HCT116 (cell line): ENCODE data around the gene SGMS1. TPM values are rescaled to one million over a fixed set of nuclear protein-coding genes. Genes with fewer than 3 reads are reported as not detected.
A peak's percentile ranks its signal among the peaks of the same experiment; 100 is the strongest.
"Not testable (repeated sequence)": the region's sequence is repeated elsewhere in the genome, so short reads cannot be mapped to it uniquely, and the experiment has no call there.

Source experiments
- ATAC-seq: fragments of 200-7000 bp; cut with Tn5 transposase; 2 replicates; pipeline ENCODE4 v1.9.1; 2020; ENCODE audit warnings: mild to moderate bottlenecking, moderate library complexity
- Bru-seq: library from RNA; stranded (reverse); fragments of 400-500 nt; gene quantifications from one replicate; lab custom pipeline; 2021; lab: Mats Ljungman, UMichigan
- BruChase-seq, 2 experiments: library from RNA; stranded (reverse); fragments of 400-500 nt; gene quantifications; one replicate each; lab custom pipeline; 2021; lab: Mats Ljungman, UMichigan
- BruUV-seq: library from RNA; stranded (reverse); fragments of 400-500 nt; replicated peaks from 2 replicates; lab custom pipeline; 2021; lab: Mats Ljungman, UMichigan
- CTCF ChIA-PET: fragments of 300-600 bp; sonication (Branson Sonifier 250); formaldehyde crosslinking; loops from one replicate; lab custom pipeline; 2021; ENCODE audit warnings: antibody characterized with exemption; lab: Charles Lee
- POLR2A ChIA-PET: fragments of 300-600, 350-600 bp; sonication (Branson Sonifier 250); formaldehyde crosslinking; loops from one replicate; lab custom pipeline; 2021; ENCODE audit warnings: antibody characterized with exemption; lab: Charles Lee
- RAD21 ChIA-PET, 2 experiments: fragments of 300-600 bp; sonication (Branson Sonifier 250); formaldehyde crosslinking; loops; one replicate each; lab custom pipeline; 2023; ENCODE audit warnings: low total read pairs in 2 of 2; ENCODE audit not compliant: uncharacterized antibody in 2 of 2, unreplicated experiment in 2 of 2, low non-redundant PET in 1 of 2; lab: Charles Lee
- DNase-seq: peaks from one replicate; pipeline ENCODE4 v3.0.0-alpha.2; 2010; ENCODE audit warnings: low read depth, low spot score
- H2AFZ ChIP-seq: fragments of 200-600 bp; shearing (Covaris generic), sonication (generic); 2 replicates; pipeline ENCODE4 v1.6.1; 2017; ENCODE audit warnings: low read depth, mixed run types, mixed read lengths, antibody characterized with exemption, low read length; ENCODE audit not compliant: poor library complexity, severe bottlenecking
- H3K27ac ChIP-seq: 2 replicates; pipeline ENCODE4 v1.5.1; 2012; ENCODE audit warnings: low read depth, low read length
- H3K27me3 ChIP-seq: fragments of 200-600 bp; sonication (generic); 2 replicates; pipeline ENCODE4 v1.6.1; 2016; ENCODE audit warnings: mixed run types, low read length, mixed read lengths; ENCODE audit not compliant: insufficient read depth
- H3K36me3 ChIP-seq, 2 experiments: fragments of 200-500 bp in 1 of 2; fragments of 200-600 bp in 1 of 2; sonication (Bioruptor generic) in 1 of 2; sonication (generic) in 1 of 2; 2 replicates each; pipeline versions ENCODE4 v1.5.1 to v1.6.1; 2014 to 2016; ENCODE audit warnings: low read length in 2 of 2, inconsistent platforms in 1 of 2, mixed read lengths in 1 of 2, mixed run types in 1 of 2; ENCODE audit not compliant: insufficient read depth in 2 of 2, control insufficient read depth in 1 of 2
- H3K4me1 ChIP-seq, 2 experiments: fragments of 200-600 bp in 1 of 2; sonication (generic) in 1 of 2; 2 replicates each; pipeline versions ENCODE4 v1.5.1 to v1.6.1; 2012 to 2017; ENCODE audit warnings: low read length in 2 of 2, inconsistent platforms in 1 of 2, mild to moderate bottlenecking in 1 of 2, mixed read lengths in 1 of 2, mixed run types in 1 of 2, moderate library complexity in 1 of 2; ENCODE audit not compliant: insufficient read depth in 2 of 2, control insufficient read depth in 1 of 2
- H3K4me2 ChIP-seq: fragments of 200-600 bp; sonication (generic); 2 replicates; pipeline ENCODE4 v1.6.1; 2017; ENCODE audit warnings: mixed run types, low read length, mixed read lengths
- H3K4me3 ChIP-seq, 2 experiments: fragments of 200-600 bp in 1 of 2; sonication (generic) in 1 of 2; replicated peaks in 1 of 2; 2 replicates each; pipeline ENCODE4 v1.5.1; 2011 to 2016; ENCODE audit warnings: low read length in 2 of 2, control low read depth in 1 of 2, low read depth in 1 of 2, mild to moderate bottlenecking in 1 of 2, mixed read lengths in 1 of 2, mixed run types in 1 of 2
- H3K79me2 ChIP-seq: fragments of 200-600 bp; sonication (generic); 2 replicates; pipeline ENCODE4 v1.6.1; 2017; ENCODE audit warnings: mild to moderate bottlenecking, mixed run types, low read length, moderate library complexity, mixed read lengths; ENCODE audit not compliant: insufficient read depth
- H3K9ac ChIP-seq: fragments of 200-600 bp; sonication (generic); 2 replicates; pipeline ENCODE4 v1.6.1; 2016; ENCODE audit warnings: low read length, mixed read lengths
- H3K9me2 ChIP-seq: fragments of 200-600 bp; sonication (generic), shearing (Covaris generic); 2 replicates; pipeline ENCODE4 v1.6.1; 2017; ENCODE audit warnings: mixed run types, mild to moderate bottlenecking, moderate library complexity; ENCODE audit not compliant: insufficient read depth
- H3K9me3 ChIP-seq, 2 experiments: fragments of 200-500 bp in 1 of 2; fragments of 200-600 bp in 1 of 2; sonication (Bioruptor generic) in 1 of 2; sonication (generic) in 1 of 2; 2 replicates each; pipeline ENCODE4 v1.6.1; 2014 to 2017; ENCODE audit warnings: low read length in 2 of 2, mixed read lengths in 2 of 2, inconsistent platforms in 1 of 2, low read depth in 1 of 2, mild to moderate bottlenecking in 1 of 2, mixed run types in 1 of 2, moderate library complexity in 1 of 2; ENCODE audit not compliant: control insufficient read depth in 1 of 2, insufficient read depth in 1 of 2
- H4K20me1 ChIP-seq: fragments of 200-600 bp; sonication (generic), shearing (Covaris generic); 2 replicates; pipeline ENCODE4 v1.6.1; 2017; ENCODE audit warnings: mixed run types, mild to moderate bottlenecking, moderate library complexity; ENCODE audit not compliant: insufficient read depth
- EGR1 ChIP-seq: IDR thresholded peaks from 2 replicates; pipeline ENCODE4 v1.6.1; 2012; ENCODE audit warnings: low read depth
- EZH2 ChIP-seq: fragments of 200-600 bp; sonication (generic); IDR thresholded peaks from 2 replicates; pipeline ENCODE4 v1.6.1; 2017; ENCODE audit warnings: antibody characterized with exemption, mixed run types
- FOSL1 ChIP-seq: IDR thresholded peaks from 2 replicates; pipeline ENCODE4 v1.6.1; 2012; ENCODE audit warnings: low read depth
- POLR2AphosphoS5 ChIP-seq: IDR thresholded peaks from 2 replicates; pipeline ENCODE4 v1.6.1; 2011; ENCODE audit warnings: mild to moderate bottlenecking, low read depth, low read length, moderate library complexity
- SIN3A ChIP-seq: IDR thresholded peaks from 2 replicates; pipeline ENCODE4 v1.6.1; 2012; ENCODE audit warnings: low read depth
- SP1 ChIP-seq: IDR thresholded peaks from 2 replicates; pipeline ENCODE4 v1.6.1; 2012; ENCODE audit warnings: low read depth
- SRF ChIP-seq: IDR thresholded peaks from 2 replicates; pipeline ENCODE4 v1.6.1; 2012; ENCODE audit warnings: low read depth
- YY1 ChIP-seq: IDR thresholded peaks from 2 replicates; pipeline ENCODE4 v1.6.1; 2011; ENCODE audit warnings: low read length, low read depth, moderate library complexity, mild to moderate bottlenecking; ENCODE audit not compliant: insufficient replicate concordance; ENCODE audit errors: extremely low read depth
- ZFX ChIP-seq: fragments of 450-650 bp; IDR thresholded peaks from 2 replicates; pipeline ENCODE4 v1.6.1; 2017
- intact Hi-C: fragments of 100-400 bp; cut with micrococcal nuclease; formaldehyde crosslinking; loops from 2 replicates; pipeline ENCODE4 v1.10.0; 2022
- long read RNA-seq: library from polyadenylated mRNA; unstranded; transcript quantifications from one replicate; pipeline ENCODE4 v2.0.0, GENCODE V29; 2021; ENCODE audit not compliant: unreplicated experiment
- polyA plus RNA-seq: library from polyadenylated mRNA; unstranded; fragments of >200 nt; gene quantifications from 2 replicates; pipeline ENCODE4 v1.2.1, GENCODE V29; 2012; ENCODE audit warnings: missing spikeins
- total RNA-seq: library from RNA; stranded (reverse); gene quantifications from one replicate; pipeline ENCODE4 v1.2.1, GENCODE V29; 2021; ENCODE audit not compliant: unreplicated experiment

SGMS1 gene
- total RNA-seq (29.1 TPM), Bru-seq, nascent RNA (percentile 88 among the genes with signal in this experiment), BruChase-seq, experiment 1, labeled RNA remaining after a 6-hour chase (percentile 56 among the genes with signal in this experiment), BruChase-seq, experiment 2, labeled RNA remaining after a 2-hour chase (percentile 65 among the genes with signal in this experiment)
- 13.3 and 14.7 TPM in 2 replicates for polyA plus RNA-seq
- long read RNA-seq, transcript SGMS1-202 (11 exons, 3,744 nt): major isoform, 24 of 72 reads
- long read RNA-seq, partial matches to known transcripts: 11 of 72 reads
- long read RNA-seq, other reads (novel, unspliced or antisense): 34 of 72 reads

DNA sequence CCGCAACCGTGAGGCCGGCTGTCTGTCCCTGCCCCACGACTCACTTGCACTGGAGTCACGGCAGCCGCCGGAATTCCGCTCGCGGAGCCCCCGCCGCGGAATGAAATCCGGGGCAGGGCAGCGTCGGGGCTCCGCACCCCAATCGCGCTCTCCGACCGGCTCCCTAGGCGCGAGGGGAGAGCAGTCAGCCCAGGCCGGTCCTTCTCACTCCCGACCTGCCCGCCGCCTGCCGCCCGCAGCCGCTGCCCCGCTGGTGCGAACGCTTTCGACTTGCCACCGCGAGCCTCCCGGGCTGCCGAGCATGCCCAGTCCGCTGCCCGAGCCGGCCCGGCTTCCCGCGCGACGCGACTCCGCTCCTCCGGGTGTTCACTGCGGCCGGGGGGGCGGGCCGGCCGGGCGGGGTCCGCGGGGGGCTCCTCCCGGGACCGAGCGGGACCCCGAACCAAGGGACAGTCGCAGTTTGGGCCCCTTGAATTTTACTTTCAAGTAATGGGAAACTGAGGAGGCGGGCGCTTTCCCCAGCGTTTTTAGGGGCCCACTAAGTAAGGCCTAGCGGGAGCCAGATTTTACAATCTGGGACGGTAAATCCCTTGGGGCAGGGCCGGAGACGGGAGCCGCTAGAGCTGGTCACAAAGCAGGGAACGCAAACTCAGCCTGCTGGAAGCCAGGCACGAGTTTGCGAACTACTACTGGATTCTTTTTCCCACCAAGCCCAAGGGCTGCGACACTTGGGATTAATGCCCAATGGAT lies at the start of gene SGMS1:
Gene SGMS1 (minus strand): TSS at position 294 of the 750 bp plus-strand sequence. CDS start 279,842 bp downstream, outside the sequence.
- CTCF ChIA-PET: interaction anchor here (0.6 to 1.1 kb wide), 2 partner anchors 72 to 256 kb away, joined by 4 to 5 read pairs; no protein-coding TSS in a partner anchor
- H3K4me3 ChIP-seq: peak within 1 kb of the TSS; percentile 64 to 85
- peak within 1 kb of the TSS; percentile 77 for H2AFZ ChIP-seq
- intact Hi-C loops: loop anchor here (2.0 to 5.0 kb wide), 3 partner anchors 63 to 255 kb away; no protein-coding TSS in a partner anchor
- TF ChIP-seq YY1 (peak; percentile 72), FOSL1 (no peak), SRF (no peak), EZH2 (no peak), ZFX (no peak; the same call in 1 of the 2 replicates), SIN3A (no peak), POLR2AphosphoS5 (peak; percentile 82), EGR1 (no peak), SP1 (peak; percentile 80)
- TF ChIP-seq, all 23 proteins: peak for 3
- BruUV-seq: no TSS peak
- ChIA-PET RAD21 (interaction anchor here (0.8 to 1.2 kb wide), 3 partner anchors 216 to 256 kb away, joined by 3 read pairs; no protein-coding TSS in a partner anchor), POLR2A (interaction anchor here (0.9 to 1.3 kb wide), 4 partner anchors 14 to 119 kb away, joined by 3 to 4 read pairs (median 4); no protein-coding TSS in a partner anchor)
- peak; percentile 46 for ATAC-seq
- Histone ChIP-seq H3K27me3 (no peaks in the 10 kb centered on the region), H3K9me2 (no peaks in the 10 kb centered on the region), H3K9me3 (no peaks in the 10 kb centered on the region), H3K4me2 (peak within 1 kb of the TSS; percentile 84), H3K79me2 (peaks cover 33% of the 10 kb centered on the region), H4K20me1 (no peaks in the 10 kb centered on the region), H3K4me1 (peaks cover 16 to 27% of the 10 kb centered on the region in 2 experiments), H3K27ac (peak within 1 kb of the TSS; percentile 96), H3K36me3 (no peaks in the 10 kb centered on the region), H3K9ac (peak within 1 kb of the TSS; percentile 82)
- DNase-seq: peak; percentile 50

DNA sequence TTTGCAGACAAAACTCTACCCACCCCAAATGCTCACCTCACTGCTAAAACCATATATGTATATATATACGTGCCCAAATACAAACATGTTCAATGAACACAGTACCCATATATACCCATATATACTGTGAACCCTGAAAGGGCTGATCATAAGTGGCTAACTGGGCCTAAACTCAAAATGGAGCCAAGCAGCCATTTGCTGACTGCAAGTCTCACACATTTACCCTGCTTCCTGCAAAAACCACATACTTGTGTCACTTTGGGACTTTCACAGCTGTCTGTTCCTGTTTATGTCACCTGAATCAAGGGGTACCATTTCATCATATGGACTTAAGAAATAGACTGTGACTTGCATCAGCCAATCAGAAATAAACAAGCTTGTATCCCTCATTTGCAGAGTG lies 48.4 kb upstream of the SGMS1 start:
- POLR2A ChIA-PET, CTCF ChIA-PET, H3K79me2 ChIP-seq, H3K9me3 ChIP-seq, H3K9ac ChIP-seq, ATAC-seq, BruUV-seq, H2AFZ ChIP-seq, H3K4me2 ChIP-seq, H3K4me3 ChIP-seq, H4K20me1 ChIP-seq, H3K9me2 ChIP-seq, H3K36me3 ChIP-seq, H3K4me1 ChIP-seq, H3K27ac ChIP-seq, RAD21 ChIA-PET, H3K27me3 ChIP-seq, DNase-seq, intact Hi-C loops: not testable (repeated sequence)

DNA sequence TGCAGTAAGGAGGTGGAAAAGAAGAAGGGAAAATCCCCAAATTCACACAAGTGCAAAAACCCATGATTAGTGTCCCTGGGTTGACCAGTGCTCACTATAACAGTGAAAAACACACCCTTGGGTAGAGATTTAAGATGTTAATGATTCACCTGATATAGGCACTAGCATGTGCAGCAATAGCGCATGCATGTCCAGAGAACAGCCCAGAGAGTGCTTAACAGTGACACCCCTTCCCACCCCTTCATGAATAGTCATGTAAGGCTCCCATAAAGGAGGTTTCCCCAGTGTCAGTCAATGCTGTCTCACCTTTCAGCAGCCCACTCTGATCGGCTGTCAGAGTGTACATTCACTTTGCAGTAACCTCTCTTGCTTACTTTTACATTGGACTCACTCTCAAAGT lies 47.9 kb upstream of the SGMS1 start:
- POLR2A ChIA-PET, H3K27me3 ChIP-seq, H2AFZ ChIP-seq, H3K4me3 ChIP-seq, ATAC-seq, H3K9me3 ChIP-seq, H3K4me2 ChIP-seq, CTCF ChIA-PET, H3K9ac ChIP-seq, RAD21 ChIA-PET, H4K20me1 ChIP-seq, BruUV-seq, H3K9me2 ChIP-seq, DNase-seq, H3K36me3 ChIP-seq, intact Hi-C loops, H3K27ac ChIP-seq, H3K79me2 ChIP-seq, H3K4me1 ChIP-seq: not testable (repeated sequence)
